Anterior cingulate cortex (tissue), 58 donors: Measurements from ENCODE around the gene INSRR.

Source experiments
- DNase-seq, 58 donors: peaks; one replicate each; lab custom pipeline; 2025; lab: John Stamatoyannopoulos, UW

Gene INSRR

DNA sequence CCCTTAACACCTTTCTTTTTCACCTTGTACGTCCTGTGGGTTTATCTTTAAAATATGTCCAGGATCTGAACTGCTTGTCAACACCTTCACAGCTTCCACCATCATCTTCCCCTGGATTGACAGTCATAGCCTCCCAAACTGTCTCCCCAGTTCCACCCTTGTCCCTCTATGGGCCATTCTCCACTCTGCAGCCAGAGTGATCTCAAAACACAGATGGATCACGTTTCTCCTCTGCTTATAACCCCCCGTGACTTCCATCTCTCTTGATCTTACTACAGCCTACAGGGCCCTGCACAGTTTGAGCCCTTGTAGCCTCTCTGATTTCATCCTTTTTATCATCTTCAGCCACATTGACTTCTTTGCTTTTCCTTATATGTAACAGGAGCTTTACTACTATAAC lies 4.3 kb downstream of the INSRR start:
- no peak for DNase-seq

DNA sequence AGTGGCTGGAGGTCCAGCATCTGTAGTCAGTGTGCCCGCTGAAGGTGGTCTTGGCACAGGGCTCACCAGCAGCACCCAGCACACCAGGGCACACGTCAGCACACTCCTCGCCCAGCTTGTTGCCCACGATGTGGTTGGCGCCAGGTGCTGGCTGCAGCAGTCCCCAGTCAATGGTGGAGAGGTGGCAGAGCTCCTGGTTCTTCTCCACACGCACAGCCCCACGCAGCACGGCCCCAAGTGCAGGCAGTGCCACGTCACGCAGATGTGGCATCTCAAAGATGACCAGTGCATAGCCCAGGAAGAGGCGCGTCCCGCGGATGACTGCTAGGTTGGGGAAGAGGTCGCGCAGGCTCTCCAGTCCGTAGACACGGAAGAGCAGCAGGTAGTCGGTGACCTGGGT lies 5.2 kb downstream of the INSRR start:
- no peak for DNase-seq

DNA sequence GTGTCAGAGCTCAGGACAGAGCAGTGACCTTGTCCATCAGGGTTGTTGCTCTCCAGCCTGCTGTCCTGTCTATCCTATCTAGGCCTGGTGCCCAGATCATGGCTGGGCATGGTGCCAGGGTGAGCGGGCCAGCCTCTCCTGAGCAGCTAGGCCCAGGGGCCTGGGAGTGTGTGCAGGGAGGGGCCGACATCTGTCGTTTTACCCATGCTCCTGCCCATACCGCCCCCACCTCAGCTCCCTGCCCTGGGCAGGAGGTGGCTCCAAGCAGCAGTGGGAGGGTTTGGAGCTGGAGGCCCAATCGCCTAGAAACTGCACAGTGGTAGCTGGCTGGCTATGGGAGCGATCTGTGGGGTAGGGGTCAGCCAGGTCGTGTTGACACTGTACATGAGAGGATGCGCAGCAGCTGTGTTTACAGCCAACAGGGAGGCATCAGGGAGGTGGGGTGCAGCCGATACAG lies 6.5 kb downstream of the INSRR start:
- DNase-seq: peak in 38 of 58 donors; percentile 1 to 77 (median 23)

DNA sequence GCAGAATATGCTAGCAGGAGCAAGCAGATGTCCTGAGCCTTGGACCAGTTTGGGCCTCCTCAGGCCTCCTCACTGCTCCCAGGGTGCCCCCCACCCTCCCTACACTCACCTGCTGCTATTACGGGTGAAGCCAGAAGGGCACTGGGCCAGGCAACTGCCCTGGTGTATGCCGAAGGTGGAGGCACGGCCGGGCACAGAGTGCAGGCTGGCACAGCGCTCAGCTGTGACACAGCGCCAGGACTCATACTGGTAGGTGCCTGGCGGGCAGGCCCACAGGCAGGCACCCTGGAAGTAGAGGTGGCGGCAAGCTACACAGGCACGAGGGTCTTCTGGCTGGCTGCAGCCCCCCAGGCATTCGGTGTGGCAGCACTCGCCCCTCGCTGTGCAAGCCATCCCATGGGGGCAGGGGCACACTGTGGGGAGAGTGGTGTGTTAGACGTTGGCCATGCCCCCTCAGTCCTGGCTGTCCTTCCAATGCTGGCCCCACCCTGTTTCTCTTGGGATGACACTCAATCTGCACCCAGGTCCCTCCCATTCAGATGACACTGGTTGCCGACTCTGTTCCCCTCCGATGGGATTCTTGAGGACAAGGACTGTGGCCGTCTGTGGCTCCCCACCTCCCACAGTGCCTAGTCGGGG lies 7.0 kb downstream of the INSRR start:
- DNase-seq: no peak

DNA sequence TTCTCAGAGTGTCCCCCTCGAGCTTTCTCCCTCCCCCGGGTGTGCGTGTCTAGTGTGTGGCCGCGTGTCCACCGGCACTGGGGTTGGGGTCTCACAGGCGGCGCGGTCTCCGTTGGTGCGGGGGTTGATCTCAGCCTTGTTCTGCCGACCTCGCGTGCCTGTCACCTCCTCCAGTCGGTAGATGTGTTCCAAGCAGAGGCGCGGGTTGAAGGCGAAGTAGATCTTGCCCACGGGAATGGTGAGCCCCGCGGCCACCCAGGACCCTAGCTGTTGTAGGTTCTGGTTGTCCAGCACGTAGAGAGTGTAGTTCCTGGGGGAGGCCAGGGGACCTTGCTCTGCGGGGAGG lies 9.8 kb downstream of the INSRR start:
- DNase-seq: no peak

DNA sequence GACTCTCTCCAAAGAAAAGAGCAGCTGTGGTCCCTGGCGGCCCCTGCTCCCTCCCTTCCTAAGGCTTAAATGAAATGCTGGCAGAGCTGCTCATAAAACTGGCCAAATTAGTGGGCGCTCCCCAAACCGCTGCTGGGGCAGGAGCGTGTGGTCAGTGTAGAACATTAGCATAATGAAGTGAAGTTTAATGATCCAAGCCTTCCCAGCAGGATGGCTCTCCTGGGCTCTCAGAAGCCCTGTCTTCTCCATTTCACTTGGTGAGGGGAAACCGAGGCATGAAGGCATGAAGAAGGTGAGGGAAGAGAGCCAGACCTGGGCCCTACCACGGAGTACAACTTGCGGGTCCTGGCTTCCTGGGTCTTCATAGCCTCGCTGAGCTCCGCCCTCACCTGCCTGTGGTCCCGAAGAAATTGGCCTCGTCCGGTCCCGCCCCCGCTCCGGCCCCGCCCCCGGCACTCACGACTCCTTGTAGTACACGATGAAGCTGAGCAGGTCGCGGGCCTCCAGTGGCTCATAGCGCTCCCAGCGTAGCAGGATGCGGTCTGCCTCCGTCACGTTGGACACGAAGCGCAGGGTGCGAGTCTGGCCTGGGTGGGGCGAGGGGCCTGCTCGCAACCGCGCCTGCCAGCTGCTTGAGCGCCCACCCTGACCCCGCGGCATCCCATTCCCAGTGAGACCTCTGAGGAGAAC lies 10.3 kb downstream of the INSRR start:
- DNase-seq: no peak

DNA sequence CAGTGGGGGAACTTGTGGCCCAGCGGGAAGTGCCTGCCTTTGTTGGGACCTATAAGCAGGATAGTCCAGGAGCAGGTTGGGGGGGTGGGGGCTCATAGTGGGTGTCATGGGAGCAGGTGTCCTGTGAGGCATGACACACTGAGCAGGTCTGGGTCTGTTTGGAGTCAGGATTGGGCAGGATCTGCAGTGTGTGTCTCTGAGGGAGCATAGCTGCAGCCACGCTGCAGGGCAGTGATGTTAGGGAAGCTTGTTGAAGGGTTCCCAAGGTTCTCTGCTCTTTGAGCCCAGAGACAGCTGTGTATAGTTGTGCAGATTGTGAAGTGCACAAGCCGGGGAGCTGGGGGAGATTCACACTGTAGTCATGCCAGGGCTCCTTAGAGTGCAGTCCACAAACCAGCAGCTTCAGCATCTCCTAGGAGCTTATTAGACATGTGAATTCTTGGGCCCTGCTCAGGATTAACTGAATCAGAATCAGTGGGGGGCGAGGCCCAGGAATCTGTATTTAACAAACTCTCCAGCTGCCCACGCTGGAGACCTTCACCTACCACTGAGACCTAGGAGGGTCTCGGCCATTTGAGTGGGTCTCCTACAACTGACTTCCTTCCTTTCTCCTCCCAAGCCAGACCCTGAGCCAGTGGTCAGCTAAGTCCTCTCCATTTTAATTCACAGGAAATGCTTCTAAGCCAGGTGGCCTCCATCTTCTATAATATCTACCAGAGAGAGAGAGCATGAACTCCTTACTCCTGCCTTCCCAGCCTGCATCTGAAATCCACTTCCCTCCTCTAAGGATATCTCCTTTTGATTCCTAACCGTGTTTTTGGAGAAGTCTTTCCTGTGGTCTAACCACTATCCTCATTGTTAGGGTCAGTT lies 11.1 kb downstream of the INSRR start:
- DNase-seq: no peak

DNA sequence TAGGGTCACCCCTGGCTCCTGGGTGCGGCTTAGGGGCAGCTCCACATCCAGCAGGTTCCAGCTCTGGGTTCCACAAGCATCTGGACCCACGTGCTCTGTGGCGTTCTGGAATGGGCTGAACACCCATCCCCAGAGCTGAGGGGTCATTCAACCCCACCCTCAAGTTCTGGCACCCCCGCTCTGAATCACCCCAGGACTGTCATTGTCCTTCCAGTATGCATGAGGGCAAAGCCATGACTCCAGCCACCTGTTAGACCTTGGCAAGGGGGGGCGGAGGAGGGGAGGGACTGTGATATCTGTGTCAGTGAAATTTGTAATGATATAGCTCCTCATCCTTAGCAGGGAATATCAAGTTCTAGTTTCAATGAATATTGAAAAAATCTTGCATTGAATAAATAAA lies 12.3 kb downstream of the INSRR start:
- DNase-seq: no peak

DNA sequence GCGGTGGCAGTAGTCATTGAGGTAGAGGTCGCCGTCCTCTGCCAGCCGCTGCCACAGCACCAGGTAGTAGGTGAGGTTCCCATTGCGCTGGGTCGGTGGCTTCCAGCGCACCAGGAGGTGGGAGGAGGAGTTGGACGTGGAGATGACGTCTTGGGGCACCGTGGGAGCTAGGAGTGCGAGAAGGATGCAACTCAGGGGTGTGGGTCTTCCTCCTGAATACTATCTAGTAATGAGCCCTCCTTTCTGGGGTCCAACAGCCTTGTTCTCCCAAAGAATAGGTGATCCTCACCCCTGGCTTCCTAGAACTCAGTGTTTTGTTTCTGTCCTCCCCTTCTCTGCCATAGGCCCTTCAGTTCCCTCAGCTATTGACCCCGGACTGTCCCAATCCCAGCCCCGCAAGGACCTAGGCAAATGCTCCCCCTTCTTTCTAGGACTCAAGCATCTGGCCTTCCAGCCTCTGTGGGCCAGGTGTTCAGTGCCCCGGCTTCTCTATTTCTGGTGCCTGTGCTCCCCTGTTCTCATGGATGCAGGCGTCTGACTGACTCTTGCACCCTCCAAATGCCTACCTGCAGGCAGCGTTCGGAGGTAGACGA lies 12.9 kb downstream of the INSRR start:
- DNase-seq: no peak

DNA sequence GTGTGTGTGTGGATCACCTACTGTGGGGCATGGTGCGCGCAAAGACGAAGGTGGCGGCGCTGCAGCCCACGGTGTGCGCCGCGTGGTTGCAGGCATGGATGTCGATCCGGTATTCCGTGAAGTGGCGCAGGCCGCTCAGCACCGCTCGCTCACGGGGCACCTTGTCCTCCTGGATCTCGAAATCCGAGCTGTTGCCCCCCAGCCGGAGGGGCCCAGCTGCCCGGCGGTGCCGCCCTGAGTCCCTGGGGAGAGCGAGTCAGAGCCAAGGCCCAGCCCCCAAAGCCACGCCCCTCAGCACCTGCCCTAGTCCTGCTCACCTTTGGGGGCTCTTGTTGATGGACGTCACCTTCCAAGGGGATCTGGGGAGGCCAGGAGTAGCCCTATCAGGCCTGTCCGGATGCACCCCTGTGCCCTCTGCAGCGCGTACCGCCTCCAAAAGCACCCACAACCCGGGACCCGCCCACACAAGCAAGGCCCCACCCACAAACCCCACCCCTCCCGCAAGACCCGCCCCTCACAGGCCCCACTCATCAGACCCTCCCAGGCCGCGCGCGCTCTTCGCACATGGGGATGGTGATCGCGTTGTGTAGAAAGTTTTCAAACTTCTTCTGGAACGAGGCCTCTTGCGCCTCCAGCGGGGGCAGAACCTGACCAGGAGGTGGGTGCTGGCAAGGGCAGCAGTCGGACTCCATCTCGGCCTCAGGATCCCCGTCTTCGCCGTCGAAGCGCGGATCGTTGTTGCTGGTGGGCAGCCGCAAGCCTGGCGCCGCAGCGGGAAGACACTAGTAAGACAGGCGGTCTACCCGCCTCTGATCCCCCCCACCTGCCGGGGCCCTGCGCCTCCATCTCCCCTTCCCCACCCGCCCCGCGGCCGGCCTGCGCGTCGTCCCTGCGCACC lies 13.6 kb downstream of the INSRR start:
- no peak for DNase-seq

DNA sequence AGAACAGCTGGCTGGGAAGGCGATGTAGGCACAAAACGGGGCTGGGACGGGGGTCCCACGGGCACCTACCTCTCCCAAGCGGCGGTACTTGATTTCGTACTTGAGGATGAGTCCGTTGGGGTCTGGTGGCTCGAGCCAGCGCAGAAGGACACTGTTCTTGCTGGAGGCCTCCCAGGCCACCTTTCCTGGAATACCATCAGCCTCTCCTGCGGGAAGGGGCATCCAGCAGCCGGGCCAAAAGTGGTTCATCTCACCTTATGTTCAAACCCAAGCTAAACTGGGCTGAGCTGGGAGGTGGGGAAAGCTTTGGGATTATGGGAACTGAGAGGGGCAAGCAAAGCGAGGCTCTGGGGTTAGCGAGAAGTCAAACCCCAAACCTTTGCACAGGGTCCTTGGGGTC lies 14.3 kb downstream of the INSRR start:
- DNase-seq: no peak

DNA sequence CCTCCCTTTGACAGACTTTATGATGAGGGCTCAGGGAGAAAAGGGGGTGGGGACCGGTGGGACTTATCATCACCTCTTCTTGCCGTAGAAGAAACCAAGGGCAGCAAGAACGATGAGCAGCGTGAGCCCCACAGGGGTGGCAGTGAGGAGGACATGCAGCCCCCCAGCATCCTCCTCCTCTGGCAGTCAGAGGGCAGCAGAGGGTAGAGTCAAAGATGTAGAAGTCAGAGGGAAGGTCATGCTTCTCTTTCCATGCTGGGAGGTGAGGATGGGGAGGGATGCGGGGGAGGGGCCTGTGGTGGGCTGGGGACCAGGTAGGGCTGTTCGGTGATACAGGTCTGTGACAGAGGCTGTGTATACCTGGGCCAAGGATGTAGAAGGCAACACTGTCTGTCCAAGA lies 14.8 kb downstream of the INSRR start:
- no peak for DNase-seq

DNA sequence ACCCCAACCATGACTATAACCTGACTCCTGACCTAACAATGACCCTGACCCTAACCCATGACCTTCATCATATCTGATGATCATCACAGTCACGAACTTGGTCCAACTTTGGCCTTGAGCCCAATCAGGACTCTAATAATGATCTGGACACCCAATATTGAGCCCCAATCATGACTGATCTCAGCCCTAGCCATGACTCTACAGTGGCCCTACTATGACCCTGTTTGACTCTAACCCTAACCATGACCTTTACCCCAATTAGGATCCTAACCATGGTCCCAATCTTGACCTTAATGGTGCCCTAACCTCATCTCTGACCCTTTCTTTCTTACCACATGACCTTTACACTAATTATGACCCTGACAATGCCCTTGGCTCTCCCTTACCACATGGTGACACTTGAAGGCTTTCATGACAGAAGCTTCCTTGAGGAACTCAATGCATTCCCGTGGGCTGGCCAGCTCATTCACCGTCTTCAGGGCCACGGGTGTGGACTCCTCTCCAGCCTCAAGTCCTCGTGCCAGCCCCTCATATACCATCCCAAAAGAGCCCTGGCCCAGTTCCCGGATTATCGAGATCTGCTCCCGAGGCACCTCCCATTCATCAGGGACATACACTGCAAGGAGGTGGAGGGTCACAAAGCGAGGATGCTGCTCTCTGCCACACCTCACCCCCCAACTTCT lies 16.2 kb downstream of the INSRR start:
- DNase-seq: no peak

DNA sequence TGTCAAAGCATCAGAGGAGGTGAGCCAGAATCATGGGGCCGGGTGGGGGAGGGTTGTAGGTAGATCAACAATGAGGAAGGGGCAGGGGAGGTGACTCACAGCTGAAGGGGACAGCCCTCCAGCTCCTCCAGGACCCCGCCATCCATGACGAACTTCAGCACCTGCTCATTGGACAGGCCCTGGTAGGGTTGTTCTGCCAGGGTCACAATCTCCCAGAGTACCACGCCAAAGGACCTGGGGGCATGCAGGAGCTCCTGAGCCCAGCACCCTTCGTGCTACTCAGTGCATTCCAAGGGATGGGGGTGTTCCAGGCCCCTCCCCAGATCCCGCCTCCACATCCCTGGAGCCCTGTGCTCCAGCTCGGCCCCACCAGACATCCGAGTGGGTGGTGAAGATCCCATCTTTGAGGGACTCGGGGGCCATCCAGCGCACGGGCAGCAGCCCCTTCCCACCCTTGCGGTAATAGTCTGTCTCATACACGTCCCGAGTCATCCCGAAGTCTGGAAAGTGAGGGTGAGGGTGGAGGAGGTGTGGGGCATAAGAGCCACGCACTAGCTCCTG lies 17.5 kb downstream of the INSRR start:
- no peak for DNase-seq

DNA sequence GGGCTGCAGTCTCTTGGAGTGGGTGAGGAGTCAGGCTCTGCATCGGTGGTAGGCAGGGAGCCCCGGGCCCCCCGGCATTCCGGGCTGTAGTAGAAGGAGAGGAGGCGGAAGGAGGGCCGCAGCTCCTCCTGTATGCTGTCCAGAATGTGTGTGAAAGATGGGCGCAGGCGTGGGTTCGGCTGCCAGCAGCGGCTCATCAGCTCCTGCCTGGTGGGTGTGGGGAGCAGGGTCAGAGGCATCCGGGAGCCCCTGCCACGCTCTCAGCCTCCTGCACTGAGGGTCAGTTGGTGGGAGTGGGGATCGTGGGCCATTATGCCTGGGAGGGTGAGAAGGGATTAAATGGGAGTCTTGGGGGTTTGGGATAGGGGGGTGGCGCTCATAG lies 18.0 kb downstream of the INSRR start:
- no peak for DNase-seq

DNA sequence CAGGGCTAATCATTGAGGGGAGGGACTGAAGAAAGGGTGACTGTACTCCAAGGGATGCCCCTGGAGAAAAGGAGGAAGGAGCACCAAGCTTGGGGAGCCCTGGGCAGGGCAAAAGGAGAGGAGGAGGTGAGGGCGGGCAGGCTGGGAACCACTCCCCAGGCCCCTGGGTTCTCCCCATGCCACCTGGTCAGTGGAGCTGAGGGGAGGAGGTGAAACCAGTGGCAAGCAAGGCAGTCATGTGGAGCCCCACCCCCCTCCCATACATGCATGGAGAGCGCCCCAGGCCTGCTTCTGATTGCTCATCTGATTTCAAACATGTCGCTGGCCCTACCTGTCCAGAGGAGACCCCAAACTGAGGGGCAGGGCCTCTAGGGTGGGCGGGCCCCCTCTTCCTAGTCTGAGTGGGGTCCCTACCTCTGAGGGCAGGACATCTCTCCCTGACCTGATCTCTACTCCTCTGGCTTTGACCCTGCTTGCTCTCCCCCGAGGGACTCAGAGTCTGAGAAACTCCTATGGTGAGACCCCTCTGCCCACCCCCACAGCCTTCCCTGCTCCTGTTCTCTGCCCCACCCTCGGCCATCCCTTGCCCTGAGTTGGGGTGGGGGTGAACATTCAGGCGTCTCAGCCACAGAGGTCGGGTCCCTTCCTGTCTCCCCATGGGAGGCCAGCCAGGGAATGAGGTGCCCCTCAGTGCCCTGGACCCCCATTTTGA lies 18.6 kb downstream of the INSRR start:
- DNase-seq: no peak

DNA sequence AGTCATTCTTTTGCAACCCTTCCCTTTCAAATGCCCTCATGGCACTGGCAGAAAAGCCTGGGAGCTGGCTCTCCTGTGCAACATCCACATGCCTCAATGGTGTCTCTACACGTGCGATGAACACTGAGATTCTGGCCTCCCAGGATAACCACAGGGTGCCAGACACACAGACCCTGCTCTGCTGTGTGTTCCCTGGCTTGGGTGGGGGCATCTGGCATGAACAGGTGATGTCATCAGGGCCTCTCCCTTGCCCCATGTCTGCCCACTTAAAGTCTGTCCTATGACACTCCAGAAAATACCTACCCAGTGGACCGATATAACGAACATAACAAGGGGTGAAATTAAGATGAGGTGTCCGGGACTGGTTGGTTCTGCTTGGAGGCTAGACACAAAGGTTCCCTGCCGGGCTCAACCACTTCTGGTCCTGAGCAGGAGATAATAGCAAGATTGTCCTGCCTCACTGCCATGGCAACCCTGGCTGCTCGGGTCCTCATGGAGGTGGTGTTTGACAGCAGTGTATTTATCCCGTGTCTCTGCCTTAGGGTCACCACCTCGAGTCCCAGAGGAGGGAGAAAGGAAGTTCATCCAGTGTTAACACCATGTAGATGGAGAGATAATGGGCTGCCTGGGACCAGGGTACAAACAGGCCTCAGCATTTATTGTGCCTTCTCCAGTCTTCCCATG lies 19.3 kb downstream of the INSRR start:
- no peak for DNase-seq

DNA sequence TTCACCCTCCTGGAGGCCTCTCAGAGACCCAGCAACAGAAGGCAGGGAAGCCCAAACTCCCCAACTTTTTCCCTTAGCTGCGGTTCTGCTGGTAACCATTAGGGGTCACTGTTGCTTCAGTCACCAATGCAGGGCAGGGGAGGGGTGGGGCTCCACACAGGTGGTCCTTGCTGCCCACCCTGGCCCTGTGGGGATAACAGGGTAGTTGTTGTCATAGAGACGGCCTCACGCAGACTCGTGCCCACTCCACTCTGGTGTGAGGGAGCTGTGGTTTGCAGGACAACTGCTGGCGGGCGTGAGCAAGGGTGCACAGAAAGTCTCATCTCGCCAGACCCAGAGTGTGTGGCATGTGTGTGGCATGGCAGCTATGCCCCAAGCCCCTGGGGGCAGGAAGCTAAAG lies 19.9 kb downstream of the INSRR start:
- DNase-seq: peak in 4 of 58 donors; percentile 9 to 26 (median 13)
